ENCODE results near the gene RIC8A. TPM values are rescaled to one million over a fixed set of nuclear protein-coding genes. Genes with fewer than 3 reads are reported as not detected.

Gene RIC8A
- total RNA-seq = 172 and 182 TPM in 2 replicates

DNA sequence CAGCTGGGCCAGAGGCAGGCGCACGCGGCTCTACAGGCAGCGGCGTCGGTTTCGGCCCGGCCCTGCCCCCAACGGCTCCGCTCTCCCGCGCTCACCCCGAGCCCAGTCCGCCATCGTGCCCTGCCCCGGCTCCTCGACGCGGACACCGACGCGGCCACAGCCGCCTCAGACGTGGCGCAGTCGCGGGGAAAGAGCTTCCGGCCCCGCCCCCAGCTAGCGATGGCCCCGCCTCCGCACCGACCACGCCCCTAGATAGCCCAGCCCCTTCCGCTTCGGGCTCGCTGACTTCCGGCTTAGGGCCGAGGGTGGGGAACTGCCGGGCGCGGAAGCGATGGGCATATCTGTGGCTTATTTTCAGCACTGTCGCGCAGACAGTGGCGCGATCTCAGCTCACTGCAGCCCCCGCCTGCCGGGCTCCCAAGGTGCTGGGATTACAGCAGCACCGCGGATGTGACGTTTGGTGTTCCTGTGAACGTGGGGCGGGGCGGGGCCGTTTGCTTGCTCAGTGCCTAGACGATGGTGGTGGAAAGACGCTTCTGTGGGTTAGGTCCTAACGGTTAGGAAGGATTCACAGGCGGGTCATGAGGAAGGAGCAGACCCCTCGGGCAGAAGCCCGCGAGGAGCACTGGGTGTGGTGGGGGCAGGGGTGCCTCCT is at the start of gene RIC8A, which contains the start of gene BET1L:
TSS of gene RIC8A (plus strand) at position 501 of the 655 bp plus-strand sequence. CDS start 1,147 bp downstream, outside the sequence.
TSS of gene BET1L (minus strand) at position 192 of the 655 bp plus-strand sequence. CDS start at position 114, 78 bp downstream.

DNA sequence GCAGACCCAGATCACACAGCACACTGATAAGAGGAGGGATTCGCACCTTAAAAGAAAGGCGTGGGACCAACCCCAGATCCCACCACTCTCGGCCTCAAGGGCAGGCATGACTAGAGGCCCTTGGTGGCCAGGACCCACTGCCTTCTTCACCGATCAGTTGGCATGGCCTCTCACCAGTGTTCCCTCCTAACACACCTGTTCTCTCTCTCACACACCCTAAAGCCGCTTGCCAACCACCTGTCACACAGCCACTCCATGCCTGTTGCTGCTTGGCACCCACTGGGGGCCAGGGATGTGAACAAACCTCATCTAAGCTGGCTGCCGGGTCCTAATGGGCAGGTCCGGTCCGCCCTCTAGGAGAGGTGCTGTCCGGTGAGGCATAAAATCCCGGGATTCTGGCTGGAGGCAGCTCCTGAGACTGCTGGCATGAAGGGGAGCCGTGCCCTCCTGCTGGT is 14.8 kb upstream of the RIC8A start, which contains the start of gene SCGB1C1:
TSS of gene SCGB1C1 (plus strand) at position 405 of the 455 bp plus-strand sequence. CDS start at position 427, 22 bp downstream.

DNA sequence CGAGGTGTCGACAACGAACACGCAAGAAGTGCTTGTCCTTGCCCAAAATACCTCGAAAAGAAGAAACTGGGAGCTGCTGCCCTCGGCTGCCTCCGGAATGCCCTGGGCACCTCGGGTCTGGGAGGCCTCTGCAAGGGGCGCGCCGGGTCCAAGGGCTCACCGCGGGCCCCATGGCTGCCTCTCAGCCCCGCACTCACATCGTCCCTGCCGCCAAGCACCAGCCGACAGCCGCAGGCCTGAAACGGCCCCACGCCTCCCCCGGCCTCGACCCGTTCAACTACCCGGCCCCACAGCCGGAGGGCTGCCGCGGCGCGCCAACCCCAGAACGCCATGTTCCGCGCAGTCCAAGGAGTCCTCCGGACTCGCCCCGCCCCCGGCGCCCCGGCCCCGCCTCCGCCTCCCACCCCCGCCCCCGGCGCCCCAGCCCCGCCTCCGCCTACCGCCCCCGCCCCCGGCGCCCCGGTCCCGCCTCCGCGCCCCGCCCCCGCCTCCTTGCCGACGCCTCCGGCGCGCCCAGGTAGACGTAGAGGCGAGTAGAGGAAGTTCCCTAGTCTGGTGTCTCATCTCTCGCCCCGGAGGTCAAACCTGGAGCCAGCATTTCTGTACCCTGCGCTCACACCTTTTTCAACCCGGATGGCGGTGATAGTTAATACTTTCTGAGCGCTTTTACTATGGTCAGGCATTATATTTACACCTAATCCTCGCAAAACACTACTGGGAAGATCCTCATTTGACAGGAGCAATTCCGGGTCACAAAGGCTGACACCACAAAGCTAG is 28.7 kb downstream of the RIC8A start, which contains the start of gene SIRT3:
TSS of gene SIRT3 (minus strand) at position 346 of the 777 bp plus-strand sequence. CDS start at position 332, 14 bp downstream.

DNA sequence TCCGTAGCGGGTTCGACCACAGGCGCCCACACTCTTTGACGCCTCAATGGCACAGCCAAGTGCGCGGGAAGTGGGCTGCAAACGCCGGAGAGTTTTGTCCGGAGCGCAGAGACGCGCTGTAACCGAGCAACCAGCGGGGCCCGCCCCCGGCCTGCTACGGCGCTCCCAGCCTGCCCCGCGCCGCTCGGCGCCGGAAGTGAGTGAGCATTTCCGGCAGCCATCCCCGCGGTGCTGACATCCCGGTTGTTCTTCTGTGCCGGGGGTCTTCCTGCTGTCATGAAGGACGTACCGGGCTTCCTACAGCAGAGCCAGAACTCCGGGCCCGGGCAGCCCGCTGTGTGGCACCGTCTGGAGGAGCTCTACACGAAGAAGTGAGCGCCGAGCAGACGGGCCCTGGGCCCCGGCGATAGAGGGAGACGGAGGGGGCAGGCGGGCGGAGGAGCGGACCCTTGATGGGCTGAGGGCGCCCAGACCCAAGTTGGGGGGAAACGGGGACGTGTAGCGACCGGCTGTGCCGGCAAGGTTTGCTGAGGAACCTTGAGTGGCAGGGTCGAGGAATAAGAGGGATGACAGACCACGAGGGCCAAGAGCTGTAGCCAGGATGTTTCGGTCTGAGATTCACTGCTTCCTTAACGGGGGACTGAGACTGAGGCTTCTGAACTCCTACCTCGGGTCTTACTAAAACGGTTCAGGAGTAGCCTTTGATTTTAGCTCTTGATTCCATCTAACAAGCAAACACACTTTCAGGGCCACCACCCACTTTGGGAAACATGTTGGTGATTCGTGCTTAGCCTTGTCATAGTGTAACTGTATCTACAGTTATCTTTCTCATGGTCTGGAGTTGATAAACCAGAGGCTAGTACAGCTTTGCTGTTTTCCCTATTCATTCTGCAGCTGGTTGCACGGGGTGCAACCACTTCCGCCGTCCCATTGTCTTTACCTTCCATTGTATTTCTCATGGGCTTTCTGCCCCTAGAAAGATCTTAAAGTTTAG is 29.6 kb downstream of the RIC8A start, which contains the start of gene PSMD13:
TSS of gene PSMD13 (plus strand) at position 203 of the 994 bp plus-strand sequence. CDS start at position 277, 74 bp downstream.

Other genes starting within 250 kb of the RIC8A start
- not detected in 2 replicates for gene SCGB1C1, start 14.6 kb upstream of the RIC8A start, total RNA-seq
- 45.1 and 48.7 TPM in 2 replicates for gene BET1L, start 309 bp upstream of the RIC8A start, total RNA-seq
- gene SIRT3, start 28.6 kb downstream of the RIC8A start, total RNA-seq = 8.0 and 16.1 TPM in 2 replicates
- 94.1 and 117 TPM in 2 replicates for gene PSMD13, start 29.3 kb downstream of the RIC8A start, total RNA-seq
- not detected in 2 replicates for gene NLRP6, start 70.7 kb downstream of the RIC8A start, total RNA-seq
- gene PGGHG, start 81.4 kb downstream of the RIC8A start, total RNA-seq = 16.9 and 28.1 TPM in 2 replicates
- gene IFITM5, start 91.8 kb downstream of the RIC8A start, total RNA-seq = not detected in 2 replicates
- gene IFITM2, start 100.1 kb downstream of the RIC8A start, total RNA-seq = 34.5 and 57.3 TPM in 2 replicates
- 182 and 187 TPM in 2 replicates for gene IFITM1, start 106.3 kb downstream of the RIC8A start, total RNA-seq
- 147 and 163 TPM in 2 replicates for gene IFITM3, start 113.2 kb downstream of the RIC8A start, total RNA-seq
- gene B4GALNT4, start 161.8 kb downstream of the RIC8A start, total RNA-seq = 1.5 and 3.7 TPM in 2 replicates
- gene PKP3, start 186.5 kb downstream of the RIC8A start, total RNA-seq = 3.8 and 4.7 TPM in 2 replicates
- 11.5 and 13.6 TPM in 2 replicates for gene SIGIRR, start 207.3 kb downstream of the RIC8A start, total RNA-seq
- gene ANO9, start 234.3 kb downstream of the RIC8A start, total RNA-seq = not detected in 2 replicates
- 25.4 and 35.9 TPM in 2 replicates for gene PTDSS2, start 242.6 kb downstream of the RIC8A start, total RNA-seq